ENCODE results near the gene THUMPD3. TPM values are rescaled to one million over a fixed set of nuclear protein-coding genes. Genes with fewer than 3 reads are reported as not detected.
A peak's percentile ranks its signal among the peaks of the same experiment; 100 is the strongest.

THUMPD3 gene
- total and polyA plus RNA-seq, 9 of the 15 experiments (the other 6 are each of a cell fraction or from before 2014, with no cell fraction given): 58.3 to 132 (median 113) TPM

DNA sequence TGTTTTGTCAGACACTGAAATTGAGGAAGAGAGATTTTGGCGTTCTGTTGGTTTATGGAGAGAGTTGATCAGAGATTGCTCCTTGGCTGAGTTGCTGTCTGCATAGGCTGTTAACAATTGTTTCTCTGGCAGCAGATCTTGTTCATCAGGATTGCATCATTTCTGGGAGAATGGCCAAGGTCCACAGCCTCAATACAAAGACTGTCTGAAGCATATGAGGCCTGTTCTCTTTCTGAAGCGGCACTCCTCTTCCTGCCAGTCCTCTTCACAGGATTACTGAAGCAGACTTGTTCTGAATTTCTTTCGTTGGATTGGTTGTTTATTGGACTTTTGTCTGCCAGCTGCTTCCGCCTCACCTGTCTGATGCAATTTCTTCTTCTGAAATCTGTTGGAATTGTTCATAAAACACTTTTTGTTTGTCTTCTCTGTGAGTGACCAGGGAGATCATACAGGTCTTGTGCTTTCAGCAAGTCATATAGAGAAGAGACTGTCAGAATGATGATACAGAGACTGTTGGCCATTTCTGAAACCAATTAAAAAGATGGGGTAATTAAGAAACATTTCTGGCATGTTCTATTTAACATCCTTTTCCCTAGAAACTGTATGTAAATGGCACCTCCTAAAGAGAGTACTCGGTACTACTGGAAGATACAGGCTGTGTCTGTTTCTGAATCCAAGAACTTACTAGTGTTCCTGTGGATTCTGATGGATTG is 60.0 kb downstream of the THUMPD3 start (continued):
- TF ChIP-seq, protein P1, sequence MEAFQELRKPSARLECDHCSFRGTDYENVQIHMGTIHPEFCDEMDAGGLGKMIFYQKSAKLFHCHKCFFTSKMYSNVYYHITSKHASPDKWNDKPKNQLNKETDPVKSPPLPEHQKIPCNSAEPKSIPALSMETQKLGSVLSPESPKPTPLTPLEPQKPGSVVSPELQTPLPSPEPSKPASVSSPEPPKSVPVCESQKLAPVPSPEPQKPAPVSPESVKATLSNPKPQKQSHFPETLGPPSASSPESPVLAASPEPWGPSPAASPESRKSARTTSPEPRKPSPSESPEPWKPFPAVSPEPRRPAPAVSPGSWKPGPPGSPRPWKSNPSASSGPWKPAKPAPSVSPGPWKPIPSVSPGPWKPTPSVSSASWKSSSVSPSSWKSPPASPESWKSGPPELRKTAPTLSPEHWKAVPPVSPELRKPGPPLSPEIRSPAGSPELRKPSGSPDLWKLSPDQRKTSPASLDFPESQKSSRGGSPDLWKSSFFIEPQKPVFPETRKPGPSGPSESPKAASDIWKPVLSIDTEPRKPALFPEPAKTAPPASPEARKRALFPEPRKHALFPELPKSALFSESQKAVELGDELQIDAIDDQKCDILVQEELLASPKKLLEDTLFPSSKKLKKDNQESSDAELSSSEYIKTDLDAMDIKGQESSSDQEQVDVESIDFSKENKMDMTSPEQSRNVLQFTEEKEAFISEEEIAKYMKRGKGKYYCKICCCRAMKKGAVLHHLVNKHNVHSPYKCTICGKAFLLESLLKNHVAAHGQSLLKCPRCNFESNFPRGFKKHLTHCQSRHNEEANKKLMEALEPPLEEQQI (IDR thresholded peaks at IDR 0.05): no peak
- TF ChIP-seq SMAD1 (IDR thresholded peaks at IDR 0.05; ENCODE audit: low read depth, low read length, partially characterized antibody) (peak; percentile 59), FOSL1 (tag; conservative IDR thresholded peaks at IDR 0.05) (peak; percentile 79), ZNF589 (CRISPR knock-in tag; IDR thresholded peaks at IDR 0.05; ENCODE audit: low read depth) (peak; percentile 94), TRIM24 (IDR thresholded peaks at IDR 0.05) (peak; percentile 81 to 88), HMG20B (CRISPR knock-in tag; IDR thresholded peaks at IDR 0.05) (no peak), STAT5B (CRISPR knock-in tag; IDR thresholded peaks at IDR 0.05) (no peak), SIX5 (IDR thresholded peaks at IDR 0.05; ENCODE audit: borderline replicate concordance in 1 of 2, insufficient read depth in 1 of 2, low read depth in 1 of 2, low read length in 2 of 2) (no peak), ZBTB17 (CRISPR knock-in tag; IDR thresholded peaks at IDR 0.05) (peak; percentile 34; the same call in 1 of the 2 replicates), TOE1 (IDR thresholded peaks at IDR 0.05; ENCODE audit: borderline replicate concordance) (no peak), TOE1 (CRISPR knock-in tag; IDR thresholded peaks at IDR 0.05; ENCODE audit: borderline replicate concordance, low read depth) (no peak), ZFP36 (IDR thresholded peaks at IDR 0.05; ENCODE audit: low read depth, low read length, partially characterized antibody) (peak; percentile 66), KLF6 (CRISPR knock-in tag; IDR thresholded peaks at IDR 0.05; ENCODE audit: borderline replicate concordance) (peak; percentile 39; the same call in 1 of the 2 replicates), TEAD2 (tag; IDR thresholded peaks at IDR 0.05) (no peak), BRD4 (IDR thresholded peaks at IDR 0.05) (peak; percentile 84; the same call in 1 of the 2 replicates), TARDBP (IDR thresholded peaks at IDR 0.05) (peak; percentile 57; the same call in 1 of the 2 replicates)
- TF ChIP-seq, protein P2, sequence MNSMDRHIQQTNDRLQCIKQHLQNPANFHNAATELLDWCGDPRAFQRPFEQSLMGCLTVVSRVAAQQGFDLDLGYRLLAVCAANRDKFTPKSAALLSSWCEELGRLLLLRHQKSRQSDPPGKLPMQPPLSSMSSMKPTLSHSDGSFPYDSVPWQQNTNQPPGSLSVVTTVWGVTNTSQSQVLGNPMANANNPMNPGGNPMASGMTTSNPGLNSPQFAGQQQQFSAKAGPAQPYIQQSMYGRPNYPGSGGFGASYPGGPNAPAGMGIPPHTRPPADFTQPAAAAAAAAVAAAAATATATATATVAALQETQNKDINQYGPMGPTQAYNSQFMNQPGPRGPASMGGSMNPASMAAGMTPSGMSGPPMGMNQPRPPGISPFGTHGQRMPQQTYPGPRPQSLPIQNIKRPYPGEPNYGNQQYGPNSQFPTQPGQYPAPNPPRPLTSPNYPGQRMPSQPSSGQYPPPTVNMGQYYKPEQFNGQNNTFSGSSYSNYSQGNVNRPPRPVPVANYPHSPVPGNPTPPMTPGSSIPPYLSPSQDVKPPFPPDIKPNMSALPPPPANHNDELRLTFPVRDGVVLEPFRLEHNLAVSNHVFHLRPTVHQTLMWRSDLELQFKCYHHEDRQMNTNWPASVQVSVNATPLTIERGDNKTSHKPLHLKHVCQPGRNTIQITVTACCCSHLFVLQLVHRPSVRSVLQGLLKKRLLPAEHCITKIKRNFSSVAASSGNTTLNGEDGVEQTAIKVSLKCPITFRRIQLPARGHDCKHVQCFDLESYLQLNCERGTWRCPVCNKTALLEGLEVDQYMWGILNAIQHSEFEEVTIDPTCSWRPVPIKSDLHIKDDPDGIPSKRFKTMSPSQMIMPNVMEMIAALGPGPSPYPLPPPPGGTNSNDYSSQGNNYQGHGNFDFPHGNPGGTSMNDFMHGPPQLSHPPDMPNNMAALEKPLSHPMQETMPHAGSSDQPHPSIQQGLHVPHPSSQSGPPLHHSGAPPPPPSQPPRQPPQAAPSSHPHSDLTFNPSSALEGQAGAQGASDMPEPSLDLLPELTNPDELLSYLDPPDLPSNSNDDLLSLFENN (IDR thresholded peaks at IDR 0.05; ENCODE audit: low read depth in 2 of 2, low read length in 2 of 2): 0 out of 4 replicates have a peak, but pooled peaks of 1 of the 2 experiments have one; percentile 59
- TF ChIP-seq, protein P3, sequence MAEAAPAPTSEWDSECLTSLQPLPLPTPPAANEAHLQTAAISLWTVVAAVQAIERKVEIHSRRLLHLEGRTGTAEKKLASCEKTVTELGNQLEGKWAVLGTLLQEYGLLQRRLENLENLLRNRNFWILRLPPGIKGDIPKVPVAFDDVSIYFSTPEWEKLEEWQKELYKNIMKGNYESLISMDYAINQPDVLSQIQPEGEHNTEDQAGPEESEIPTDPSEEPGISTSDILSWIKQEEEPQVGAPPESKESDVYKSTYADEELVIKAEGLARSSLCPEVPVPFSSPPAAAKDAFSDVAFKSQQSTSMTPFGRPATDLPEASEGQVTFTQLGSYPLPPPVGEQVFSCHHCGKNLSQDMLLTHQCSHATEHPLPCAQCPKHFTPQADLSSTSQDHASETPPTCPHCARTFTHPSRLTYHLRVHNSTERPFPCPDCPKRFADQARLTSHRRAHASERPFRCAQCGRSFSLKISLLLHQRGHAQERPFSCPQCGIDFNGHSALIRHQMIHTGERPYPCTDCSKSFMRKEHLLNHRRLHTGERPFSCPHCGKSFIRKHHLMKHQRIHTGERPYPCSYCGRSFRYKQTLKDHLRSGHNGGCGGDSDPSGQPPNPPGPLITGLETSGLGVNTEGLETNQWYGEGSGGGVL (CRISPR knock-in tag; IDR thresholded peaks at IDR 0.05): no peak
- TF ChIP-seq, protein P4, sequence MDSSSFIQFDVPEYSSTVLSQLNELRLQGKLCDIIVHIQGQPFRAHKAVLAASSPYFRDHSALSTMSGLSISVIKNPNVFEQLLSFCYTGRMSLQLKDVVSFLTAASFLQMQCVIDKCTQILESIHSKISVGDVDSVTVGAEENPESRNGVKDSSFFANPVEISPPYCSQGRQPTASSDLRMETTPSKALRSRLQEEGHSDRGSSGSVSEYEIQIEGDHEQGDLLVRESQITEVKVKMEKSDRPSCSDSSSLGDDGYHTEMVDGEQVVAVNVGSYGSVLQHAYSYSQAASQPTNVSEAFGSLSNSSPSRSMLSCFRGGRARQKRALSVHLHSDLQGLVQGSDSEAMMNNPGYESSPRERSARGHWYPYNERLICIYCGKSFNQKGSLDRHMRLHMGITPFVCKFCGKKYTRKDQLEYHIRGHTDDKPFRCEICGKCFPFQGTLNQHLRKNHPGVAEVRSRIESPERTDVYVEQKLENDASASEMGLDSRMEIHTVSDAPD (CRISPR knock-in tag; IDR thresholded peaks at IDR 0.05): no peak
